ENCODE data around the gene LAG3.
A peak's percentile ranks its signal among the peaks of the same experiment; 100 is the strongest.

LAG3 gene

GRCh38 chr12:6745741-6746525, 26.4 kb upstream of the LAG3 start:
- H3K36me3 ChIP-seq (replicated peaks), result peaks cover 56% of the 10 kb centered on the region
- in situ Hi-C loops (cut with MboI; ENCODE audit: low sequenced_read_pairs), result loop anchor here (25.0 kb wide), 1 partner anchor 366 kb away; the partner anchor contains the start of gene C1RL
- DNase-seq (ENCODE audit: low spot score in 2 of 2), result no peak
- H3K9me3 ChIP-seq, result no peaks in the 10 kb centered on the region
- H3K4me3 ChIP-seq, result no peak overlapping the region
- no peaks in the 10 kb centered on the region for H3K4me1 ChIP-seq
- H3K27me3 ChIP-seq (ENCODE audit: low read depth), result no peaks in the 10 kb centered on the region

- peaks cover 68% of the 10 kb centered on the region for H3K36me3 ChIP-seq (replicated peaks)
- no peaks in the 10 kb centered on the region for H3K9me3 ChIP-seq
- H3K4me1 ChIP-seq, result peaks cover 4% of the 10 kb centered on the region; the same call in 1 of the 2 replicates
- H3K27me3 ChIP-seq (ENCODE audit: low read depth), result no peaks in the 10 kb centered on the region
- in situ Hi-C loops (cut with MboI; ENCODE audit: low sequenced_read_pairs), result loop anchor here (25.0 kb wide), 1 partner anchor 365 kb away; the partner anchor contains the start of gene C1RL
- no peak for DNase-seq (ENCODE audit: low spot score in 2 of 2)
- H3K4me3 ChIP-seq, result no peak overlapping the region
These were observed 25.1 kb upstream of the LAG3 start for GRCh38 chr12:6747216-6747615.

- Histone ChIP-seq H3K27me3 (ENCODE audit: low read depth) (no peaks in the 10 kb centered on the region), H3K4me1 (peaks cover 5% of the 10 kb centered on the region), H3K4me3 (no peak overlapping the region), H3K36me3 (replicated peaks) (peaks cover 70% of the 10 kb centered on the region), H3K9me3 (no peaks in the 10 kb centered on the region)
- in situ Hi-C loops (cut with MboI; ENCODE audit: low sequenced_read_pairs), result loop anchor here (25.0 kb wide), 1 partner anchor 364 kb away; the partner anchor contains the start of gene C1RL
- no peak for DNase-seq (ENCODE audit: low spot score in 2 of 2)
These were observed 23.6 kb upstream of the LAG3 start for GRCh38 chr12:6748761-6749160.

GRCh38 chr12:6750506-6750905, 21.8 kb upstream of the LAG3 start:
- H3K9me3 ChIP-seq, result no peaks in the 10 kb centered on the region
- no peak overlapping the region for H3K4me3 ChIP-seq
- peaks cover 10% of the 10 kb centered on the region for H3K4me1 ChIP-seq
- H3K27me3 ChIP-seq (ENCODE audit: low read depth), result no peaks in the 10 kb centered on the region
- in situ Hi-C loops (cut with MboI; ENCODE audit: low sequenced_read_pairs), result loop anchor here (5.0 kb wide), 1 partner anchor 77 kb away; the partner anchor contains the start of gene P3H3
- H3K36me3 ChIP-seq (replicated peaks), result peaks cover 69% of the 10 kb centered on the region
- no peak for DNase-seq (ENCODE audit: low spot score in 2 of 2)

- peaks cover 56% of the 10 kb centered on the region for H3K36me3 ChIP-seq (replicated peaks)
- no peaks in the 10 kb centered on the region for H3K9me3 ChIP-seq
- no peaks in the 10 kb centered on the region for H3K27me3 ChIP-seq (ENCODE audit: low read depth)
- peaks cover 10% of the 10 kb centered on the region for H3K4me1 ChIP-seq
- DNase-seq (ENCODE audit: low spot score in 2 of 2), result no peak
- in situ Hi-C loops (cut with MboI; ENCODE audit: low sequenced_read_pairs), result loop anchor here (5.0 kb wide), 1 partner anchor 76 kb away; the partner anchor contains the start of gene P3H3
- H3K4me3 ChIP-seq, result peak overlapping the region; percentile 100
These were observed 20.6 kb upstream of the LAG3 start for GRCh38 chr12:6751767-6752166.

GRCh38 chr12:6752167-6752920, 20.0 kb upstream of the LAG3 start:
- peak; percentile 47 to 72 for DNase-seq (ENCODE audit: low spot score in 2 of 2)
- H3K4me3 ChIP-seq, result peak overlapping the region; percentile 100
- no peaks in the 10 kb centered on the region for H3K27me3 ChIP-seq (ENCODE audit: low read depth)
- H3K9me3 ChIP-seq, result no peaks in the 10 kb centered on the region; the same call in 1 of the 2 replicates
- H3K36me3 ChIP-seq (replicated peaks), result peaks cover 50% of the 10 kb centered on the region
- in situ Hi-C loops (cut with MboI; ENCODE audit: low sequenced_read_pairs), result loop anchor here (5.0 kb wide), 1 partner anchor 75 kb away; the partner anchor contains the start of gene P3H3
- peaks cover 10% of the 10 kb centered on the region for H3K4me1 ChIP-seq

GRCh38 chr12:6752921-6753771, 19.2 kb upstream of the LAG3 start, which contains the start of gene MLF2:
TSS of gene MLF2 (minus strand) at chr12:6753141. CDS start at chr12:6752334, 807 bp downstream.
- Histone ChIP-seq H3K9me3 (no peaks in the 10 kb centered on the region; the same call in 1 of the 2 replicates), H3K27me3 (ENCODE audit: low read depth) (no peaks in the 10 kb centered on the region), H3K4me3 (peak within 1 kb of the TSS; percentile 100), H3K36me3 (replicated peaks) (peaks cover 42% of the 10 kb centered on the region), H3K4me1 (peaks cover 10% of the 10 kb centered on the region)
- in situ Hi-C loops (cut with MboI; ENCODE audit: low sequenced_read_pairs), result loop anchor here (5.0 kb wide), 1 partner anchor 74 kb away; the partner anchor contains the start of gene P3H3
- peak; percentile 96 to 99 for DNase-seq (ENCODE audit: low spot score in 2 of 2)

- Histone ChIP-seq H3K4me3 (no peak overlapping the region), H3K27me3 (ENCODE audit: low read depth) (no peaks in the 10 kb centered on the region), H3K9me3 (no peaks in the 10 kb centered on the region; the same call in 1 of the 2 replicates), H3K36me3 (replicated peaks) (peaks cover 35% of the 10 kb centered on the region), H3K4me1 (peaks cover 10% of the 10 kb centered on the region)
- no peak for DNase-seq (ENCODE audit: low spot score in 2 of 2)
- in situ Hi-C loops (cut with MboI; ENCODE audit: low sequenced_read_pairs), result loop anchor here (5.0 kb wide), 1 partner anchor 73 kb away; the partner anchor contains the start of gene P3H3
These were observed 18.5 kb upstream of the LAG3 start for GRCh38 chr12:6753772-6754356.

GRCh38 chr12:6754411-6754810, 17.9 kb upstream of the LAG3 start:
- Histone ChIP-seq H3K4me3 (no peak overlapping the region), H3K9me3 (no peaks in the 10 kb centered on the region; the same call in 1 of the 2 replicates), H3K4me1 (peaks cover 10% of the 10 kb centered on the region), H3K36me3 (replicated peaks) (peaks cover 30% of the 10 kb centered on the region), H3K27me3 (ENCODE audit: low read depth) (no peaks in the 10 kb centered on the region)
- DNase-seq (ENCODE audit: low spot score in 2 of 2), result no peak
- in situ Hi-C loops (cut with MboI; ENCODE audit: low sequenced_read_pairs), result loop anchor here (5.0 kb wide), 1 partner anchor 73 kb away; the partner anchor contains the start of gene P3H3

- Histone ChIP-seq H3K36me3 (replicated peaks) (peaks cover 2% of the 10 kb centered on the region), H3K27me3 (ENCODE audit: low read depth) (no peaks in the 10 kb centered on the region), H3K4me3 (no peak overlapping the region), H3K9me3 (no peaks in the 10 kb centered on the region; the same call in 1 of the 2 replicates), H3K4me1 (peaks cover 6% of the 10 kb centered on the region)
- no peak for DNase-seq (ENCODE audit: low spot score in 2 of 2)
- in situ Hi-C loops (cut with MboI; ENCODE audit: low sequenced_read_pairs), result no loop called here
These were observed 15.2 kb upstream of the LAG3 start for GRCh38 chr12:6757028-6757690.

- no peaks in the 10 kb centered on the region for H3K27me3 ChIP-seq (ENCODE audit: low read depth)
- no peaks in the 10 kb centered on the region for H3K36me3 ChIP-seq (replicated peaks)
- H3K4me3 ChIP-seq, result no peak overlapping the region
- no peak for DNase-seq (ENCODE audit: low spot score in 2 of 2)
- in situ Hi-C loops (cut with MboI; ENCODE audit: low sequenced_read_pairs), result no loop called here
- H3K9me3 ChIP-seq, result no peaks in the 10 kb centered on the region; the same call in 1 of the 2 replicates
- peaks cover 11% of the 10 kb centered on the region for H3K4me1 ChIP-seq
These were observed 13.7 kb upstream of the LAG3 start for GRCh38 chr12:6758506-6759095.

- Histone ChIP-seq H3K27me3 (ENCODE audit: low read depth) (no peaks in the 10 kb centered on the region), H3K4me1 (peaks cover 12% of the 10 kb centered on the region), H3K36me3 (replicated peaks) (no peaks in the 10 kb centered on the region), H3K4me3 (no peak overlapping the region), H3K9me3 (no peaks in the 10 kb centered on the region; the same call in 1 of the 2 replicates)
- DNase-seq (ENCODE audit: low spot score in 2 of 2), result no peak
- in situ Hi-C loops (cut with MboI; ENCODE audit: low sequenced_read_pairs), result no loop called here
These were observed 12.6 kb upstream of the LAG3 start for GRCh38 chr12:6759741-6760140.
